ENCODE data around the gene PMEPA1.

The PMEPA1 gene

GRCh38 chr20:57624124-57624523 is 85.7 kb downstream of the PMEPA1 start:
- no peak for DNase-seq (ENCODE audit: low read depth, low spot score)
- H3K4me1 ChIP-seq (ENCODE audit: insufficient read depth, insufficient read length) = peaks cover 2% of the 10 kb centered on the region
- H3K36me3 ChIP-seq (ENCODE audit: insufficient read depth, insufficient read length, low read length) = no peaks in the 10 kb centered on the region
- no peaks in the 10 kb centered on the region for H3K27me3 ChIP-seq (ENCODE audit: insufficient read depth, insufficient read length)
- no peak for TF ChIP-seq ZNF274 (IDR thresholded peaks at IDR 0.05; ENCODE audit: low read depth, low read length)
- no peak for TF ChIP-seq YY1 (IDR thresholded peaks at IDR 0.05; ENCODE audit: insufficient read depth, insufficient read length)
- no peak for TF ChIP-seq SUZ12 (IDR thresholded peaks at IDR 0.05; ENCODE audit: extremely low read depth, insufficient read depth, insufficient read length)
- peaks cover 21% of the 10 kb centered on the region; the same call in 1 of the 2 replicates for H3K9me3 ChIP-seq (ENCODE audit: insufficient read depth, low read length)
- no peak overlapping the region for H3K4me3 ChIP-seq (ENCODE audit: insufficient read length, low read depth)
- H3K9ac ChIP-seq (ENCODE audit: insufficient read length, low read depth) = no peak overlapping the region

GRCh38 chr20:57622579-57623381 is 87.0 kb downstream of the PMEPA1 start:
- Histone ChIP-seq H3K9ac (ENCODE audit: insufficient read length, low read depth) (no peak overlapping the region), H3K36me3 (ENCODE audit: insufficient read depth, insufficient read length, low read length) (no peaks in the 10 kb centered on the region), H3K4me1 (ENCODE audit: insufficient read depth, insufficient read length) (peaks cover 2% of the 10 kb centered on the region), H3K4me3 (ENCODE audit: insufficient read length, low read depth) (no peak overlapping the region), H3K27me3 (ENCODE audit: insufficient read depth, insufficient read length) (no peaks in the 10 kb centered on the region), H3K9me3 (ENCODE audit: insufficient read depth, low read length) (peaks cover 12% of the 10 kb centered on the region; the same call in 1 of the 2 replicates)
- DNase-seq (ENCODE audit: low read depth, low spot score) = peak; percentile 57
- TF ChIP-seq YY1 (IDR thresholded peaks at IDR 0.05; ENCODE audit: insufficient read depth, insufficient read length) (no peak), ZNF274 (IDR thresholded peaks at IDR 0.05; ENCODE audit: low read depth, low read length) (no peak), SUZ12 (IDR thresholded peaks at IDR 0.05; ENCODE audit: extremely low read depth, insufficient read depth, insufficient read length) (no peak)

GRCh38 chr20:57622201-57622570 is 87.6 kb downstream of the PMEPA1 start:
- H3K9me3 ChIP-seq (ENCODE audit: insufficient read depth, low read length) = peaks cover 12% of the 10 kb centered on the region; the same call in 1 of the 2 replicates
- H3K36me3 ChIP-seq (ENCODE audit: insufficient read depth, insufficient read length, low read length) = no peaks in the 10 kb centered on the region
- no peak for DNase-seq (ENCODE audit: low read depth, low spot score)
- H3K4me1 ChIP-seq (ENCODE audit: insufficient read depth, insufficient read length) = peaks cover 2% of the 10 kb centered on the region
- no peaks in the 10 kb centered on the region for H3K27me3 ChIP-seq (ENCODE audit: insufficient read depth, insufficient read length)
- no peak overlapping the region for H3K4me3 ChIP-seq (ENCODE audit: insufficient read length, low read depth)
- TF ChIP-seq ZNF274 (IDR thresholded peaks at IDR 0.05; ENCODE audit: low read depth, low read length) (no peak), YY1 (IDR thresholded peaks at IDR 0.05; ENCODE audit: insufficient read depth, insufficient read length) (no peak), SUZ12 (IDR thresholded peaks at IDR 0.05; ENCODE audit: extremely low read depth, insufficient read depth, insufficient read length) (no peak)
- H3K9ac ChIP-seq (ENCODE audit: insufficient read length, low read depth) = no peak overlapping the region

- no peak for DNase-seq (ENCODE audit: low read depth, low spot score)
- H3K4me3 ChIP-seq (ENCODE audit: insufficient read length, low read depth) = no peak overlapping the region
- H3K4me1 ChIP-seq (ENCODE audit: insufficient read depth, insufficient read length) = peaks cover 2% of the 10 kb centered on the region
- H3K9me3 ChIP-seq (ENCODE audit: insufficient read depth, low read length) = peaks cover 12% of the 10 kb centered on the region; the same call in 1 of the 2 replicates
- H3K9ac ChIP-seq (ENCODE audit: insufficient read length, low read depth) = no peak overlapping the region
- H3K36me3 ChIP-seq (ENCODE audit: insufficient read depth, insufficient read length, low read length) = no peaks in the 10 kb centered on the region
- TF ChIP-seq YY1 (IDR thresholded peaks at IDR 0.05; ENCODE audit: insufficient read depth, insufficient read length) (no peak), SUZ12 (IDR thresholded peaks at IDR 0.05; ENCODE audit: extremely low read depth, insufficient read depth, insufficient read length) (no peak), ZNF274 (IDR thresholded peaks at IDR 0.05; ENCODE audit: low read depth, low read length) (no peak)
- H3K27me3 ChIP-seq (ENCODE audit: insufficient read depth, insufficient read length) = no peaks in the 10 kb centered on the region
These were observed 88.2 kb downstream of the PMEPA1 start for GRCh38 chr20:57621421-57622200.

GRCh38 chr20:57620999-57621398 is 88.8 kb downstream of the PMEPA1 start:
- DNase-seq (ENCODE audit: low read depth, low spot score) = no peak
- H3K4me1 ChIP-seq (ENCODE audit: insufficient read depth, insufficient read length) = peaks cover 2% of the 10 kb centered on the region
- H3K9ac ChIP-seq (ENCODE audit: insufficient read length, low read depth) = no peak overlapping the region
- H3K27me3 ChIP-seq (ENCODE audit: insufficient read depth, insufficient read length) = no peaks in the 10 kb centered on the region
- TF ChIP-seq YY1 (IDR thresholded peaks at IDR 0.05; ENCODE audit: insufficient read depth, insufficient read length) (no peak), ZNF274 (IDR thresholded peaks at IDR 0.05; ENCODE audit: low read depth, low read length) (no peak), SUZ12 (IDR thresholded peaks at IDR 0.05; ENCODE audit: extremely low read depth, insufficient read depth, insufficient read length) (no peak)
- H3K9me3 ChIP-seq (ENCODE audit: insufficient read depth, low read length) = peaks cover 12% of the 10 kb centered on the region; the same call in 1 of the 2 replicates
- H3K4me3 ChIP-seq (ENCODE audit: insufficient read length, low read depth) = no peak overlapping the region
- H3K36me3 ChIP-seq (ENCODE audit: insufficient read depth, insufficient read length, low read length) = no peaks in the 10 kb centered on the region

GRCh38 chr20:57620274-57620990 is 89.4 kb downstream of the PMEPA1 start, which contains the start of gene ZBP1:
ZBP1 (minus strand) TSS chr20:57620426; CDS start chr20:57620295, 131 bp downstream.
- Histone ChIP-seq H3K36me3 (ENCODE audit: insufficient read depth, insufficient read length, low read length) (no peaks in the 10 kb centered on the region), H3K9ac (ENCODE audit: insufficient read length, low read depth) (no peak within 1 kb of the TSS), H3K27me3 (ENCODE audit: insufficient read depth, insufficient read length) (no peaks in the 10 kb centered on the region), H3K9me3 (ENCODE audit: insufficient read depth, low read length) (peaks cover 10% of the 10 kb centered on the region; the same call in 1 of the 2 replicates), H3K4me1 (ENCODE audit: insufficient read depth, insufficient read length) (peaks cover 2% of the 10 kb centered on the region), H3K4me3 (ENCODE audit: insufficient read length, low read depth) (no peak within 1 kb of the TSS)
- no peak for DNase-seq (ENCODE audit: low read depth, low spot score)
- TF ChIP-seq SUZ12 (IDR thresholded peaks at IDR 0.05; ENCODE audit: extremely low read depth, insufficient read depth, insufficient read length) (no peak), YY1 (IDR thresholded peaks at IDR 0.05; ENCODE audit: insufficient read depth, insufficient read length) (no peak)

Data from NT2/D1 (cell line).